Suprapubic skin (tissue), 3 donors: ENCODE data around the gene TUT1.
"Not testable (repeated sequence)": the region's sequence is repeated elsewhere in the genome, so short reads cannot be mapped to it uniquely, and the experiment has no call there.

ENCODE experiments used
- CTCF ChIP-seq, 2 donors: fragments of 200-600 bp in 1 of 2; fragments of 450-650 bp in 1 of 2; sonication (generic) in 1 of 2; IDR thresholded peaks; one replicate each; pipeline ENCODE4 v1.5.1; 2016 to 2019; ENCODE audit warnings: antibody characterized with exemption in 2 of 2, mild to moderate bottlenecking in 1 of 2, moderate library complexity in 1 of 2
- POLR2A ChIP-seq, 2 donors: fragments of 450-650 bp; IDR thresholded peaks; one replicate each; pipeline ENCODE4 v1.6.1; 2017; ENCODE audit warnings: antibody characterized with exemption in 2 of 2, mild to moderate bottlenecking in 2 of 2, moderate library complexity in 2 of 2

GRCh38 chr11:62570903-62571302 lies 20.4 kb downstream of the TUT1 start:
- not testable (repeated sequence) for TF ChIP-seq POLR2A, CTCF (IDR thresholded peaks at IDR 0.05)
